SK-N-SH treated with all-trans-retinoic acid at 6 μM for 48 hours (cell line): ENCODE results near the gene CHMP6.

Experiments
- ARNTL ChIP-seq: fragments of 450-650 bp; formaldehyde crosslinking; IDR thresholded peaks from 2 replicates; pipeline ENCODE4 v1.5.0; 2020; ENCODE audit warnings: low read depth, mild to moderate bottlenecking, moderate library complexity, borderline replicate concordance
- BACH2 ChIP-seq: fragments of 250-450 bp; sonication (Bioruptor Pico); IDR thresholded peaks from 2 replicates; pipeline ENCODE4 v1.9.0; 2021; ENCODE audit warnings: mild to moderate bottlenecking, borderline replicate concordance
- CREB5 ChIP-seq: fragments of 250-450 bp; sonication (Bioruptor Pico); IDR thresholded peaks from 2 replicates; pipeline ENCODE4 v1.5.1; 2020; ENCODE audit warnings: low read depth, mild to moderate bottlenecking, moderate library complexity
- OSR1 ChIP-seq: fragments of 250-450 bp; sonication (Bioruptor Pico); IDR thresholded peaks from 2 replicates; pipeline ENCODE4 v1.8.0; 2022; ENCODE audit warnings: moderate library complexity, mild to moderate bottlenecking, inconsistent platforms
- RARB ChIP-seq: fragments of 250-450 bp; sonication (Bioruptor Pico); IDR thresholded peaks from 2 replicates; pipeline ENCODE4 v1.8.0; 2021; ENCODE audit warnings: mild to moderate bottlenecking, moderate library complexity
- TCF4 ChIP-seq: fragments of 250-450 bp; sonication (Bioruptor Pico); IDR thresholded peaks from 2 replicates; pipeline ENCODE4 v1.8.0; 2021; ENCODE audit warnings: mild to moderate bottlenecking, moderate library complexity, borderline replicate concordance
- ZFP3 ChIP-seq: fragments of 250-450 bp; sonication (Bioruptor Pico); IDR thresholded peaks from 2 replicates; pipeline ENCODE4 v1.5.0; 2020; ENCODE audit warnings: mild to moderate bottlenecking, moderate library complexity
- ZFP30 ChIP-seq: fragments of 450-650 bp; formaldehyde crosslinking; IDR thresholded peaks from 2 replicates; pipeline ENCODE4 v1.5.0; 2022; ENCODE audit warnings: mild to moderate bottlenecking, moderate library complexity
- ZNF8 ChIP-seq: fragments of 450-650 bp; formaldehyde crosslinking; IDR thresholded peaks from 2 replicates; pipeline ENCODE4 v1.5.0; 2020; ENCODE audit warnings: mild to moderate bottlenecking, moderate library complexity
- TF ChIP-seq, protein P1 (sequence below): fragments of 250-450 bp; sonication (Bioruptor Pico); IDR thresholded peaks from 2 replicates; pipeline ENCODE4 v1.8.0; 2021; ENCODE audit warnings: low read depth, mild to moderate bottlenecking, moderate library complexity, borderline replicate concordance

- TF ChIP-seq TCF4 (CRISPR knock-in tag), result no peak
- no peak for TF ChIP-seq ZNF8 (CRISPR knock-in tag)
- no peak for TF ChIP-seq BACH2 (CRISPR knock-in tag)
- no peak for TF ChIP-seq CREB5 (CRISPR knock-in tag)
- TF ChIP-seq, protein P1, sequence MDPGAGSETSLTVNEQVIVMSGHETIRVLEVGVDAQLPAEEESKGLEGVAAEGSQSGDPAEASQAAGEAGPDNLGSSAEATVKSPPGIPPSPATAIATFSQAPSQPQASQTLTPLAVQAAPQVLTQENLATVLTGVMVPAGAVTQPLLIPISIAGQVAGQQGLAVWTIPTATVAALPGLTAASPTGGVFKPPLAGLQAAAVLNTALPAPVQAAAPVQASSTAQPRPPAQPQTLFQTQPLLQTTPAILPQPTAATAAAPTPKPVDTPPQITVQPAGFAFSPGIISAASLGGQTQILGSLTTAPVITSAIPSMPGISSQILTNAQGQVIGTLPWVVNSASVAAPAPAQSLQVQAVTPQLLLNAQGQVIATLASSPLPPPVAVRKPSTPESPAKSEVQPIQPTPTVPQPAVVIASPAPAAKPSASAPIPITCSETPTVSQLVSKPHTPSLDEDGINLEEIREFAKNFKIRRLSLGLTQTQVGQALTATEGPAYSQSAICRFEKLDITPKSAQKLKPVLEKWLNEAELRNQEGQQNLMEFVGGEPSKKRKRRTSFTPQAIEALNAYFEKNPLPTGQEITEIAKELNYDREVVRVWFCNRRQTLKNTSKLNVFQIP (CRISPR knock-in tag), result no peak
- TF ChIP-seq ZFP3 (CRISPR knock-in tag), result no peak
- TF ChIP-seq RARB (CRISPR knock-in tag), result no peak
- no peak for TF ChIP-seq OSR1
- no peak for TF ChIP-seq ZFP30 (CRISPR knock-in tag)
- no peak for TF ChIP-seq ARNTL (CRISPR knock-in tag)
These were observed 12.8 kb upstream of the CHMP6 start for GRCh38 chr17:80978499-80979497.
